ENCODE results near the gene FOXB2.

- TF ChIP-seq CTCF (IDR thresholded peaks at IDR 0.05), result no peak
- TF ChIP-seq POLR2A (IDR thresholded peaks at IDR 0.05), result no peak
Observed at GRCh38 chr9:76996700-76997099, 22.8 kb upstream of the FOXB2 start.

Measured in ovary (tissue), 3 donors.